Sigmoid colon (tissue), 7 donors: ENCODE data around the gene ARMCX4. TPM values are rescaled to one million over a fixed set of nuclear protein-coding genes. Genes with fewer than 3 reads are reported as not detected.

Experiments used
- DNase-seq: peaks from one replicate; pipeline ENCODE4 v3.0.0-alpha.2; 2019
- H3K27ac ChIP-seq, 4 donors: fragments of 200-600 bp; sonication (generic); one replicate each; pipeline ENCODE4 v1.5.1; 2016 to 2019; ENCODE audit warnings: mild to moderate bottlenecking in 1 of 4
- H3K27me3 ChIP-seq, 3 donors: fragments of 200-600 bp; sonication (generic); one replicate each; pipeline ENCODE4 v1.5.1; 2019; ENCODE audit warnings: mild to moderate bottlenecking in 1 of 3
- H3K36me3 ChIP-seq, 4 donors: fragments of 200-600 bp; sonication (generic); one replicate each; pipeline ENCODE4 v1.5.1; 2016 to 2019
- H3K4me1 ChIP-seq, 4 donors: fragments of 200-600 bp; sonication (generic); one replicate each; pipeline ENCODE4 v1.5.1; 2017 to 2019
- H3K4me3 ChIP-seq, 4 donors: fragments of 200-600 bp; sonication (generic); one replicate each; pipeline ENCODE4 v1.5.1; 2017 to 2019; ENCODE audit warnings: mild to moderate bottlenecking in 2 of 4, moderate library complexity in 1 of 4
- H3K9me3 ChIP-seq, 4 donors: fragments of 200-600 bp in 3 of 4; sonication (generic) in 3 of 4; one replicate each; pipeline versions ENCODE4 v1.5.1 to v1.6.1; 2013 to 2019
- EP300 ChIP-seq, 4 donors: sonication (generic); formaldehyde crosslinking; IDR thresholded peaks; one replicate each; pipeline ENCODE4 v1.6.1; 2017; ENCODE audit warnings: antibody characterized with exemption in 4 of 4
- POLR2A ChIP-seq, 2 donors: fragments of 450-650 bp; IDR thresholded peaks; one replicate each; pipeline ENCODE4 v1.6.1; 2016; ENCODE audit warnings: antibody characterized with exemption in 2 of 2, mild to moderate bottlenecking in 2 of 2, moderate library complexity in 2 of 2
- POLR2AphosphoS5 ChIP-seq, 4 donors: sonication (generic); formaldehyde crosslinking; IDR thresholded peaks; one replicate each; pipeline ENCODE4 v1.6.1; 2017; ENCODE audit warnings: antibody characterized with exemption in 4 of 4
- WGBS, 2 donors: extraction: QIAGEN DNeasy Blood & Tissue Kit; methylation state at CpG; one replicate each; pipeline ENCODE4 v1.1.7; 2013; 5-methylcytosine and 5-hydroxymethylcytosine counted together
- intact Hi-C: fragments of 100-400 bp; cut with DNase I; formaldehyde crosslinking; loops from one replicate; pipeline ENCODE4 v1.15.1; 2023
- polyA plus RNA-seq, 3 donors: library from polyadenylated mRNA; stranded (reverse); fragments of 200-250 nt; gene quantifications; one replicate each; pipeline ENCODE4 v1.2.3, GENCODE V29; 2013
- total RNA-seq, 4 donors: library from RNA; depleted of rRNA; stranded (reverse); fragments of >200 nt; gene quantifications; one replicate each; pipeline ENCODE4 v1.1.0, GENCODE V29; 2016
- TF ChIP-seq, protein P1 (sequence below), 4 experiments: fragments of 450-650 bp in 3 of 4; fragments of 200-600 bp in 1 of 4; IDR thresholded peaks; one replicate each; pipeline ENCODE4 v1.5.1; 2016 to 2019; ENCODE audit warnings: antibody characterized with exemption in 4 of 4, mild to moderate bottlenecking in 3 of 4, moderate library complexity in 2 of 4
- donor health status: healthy with polysubstance abuse.
- donor health status: Bipolar disorder and iron deficiency.
- donor health status: healthy.

The ARMCX4 gene
- total and polyA plus RNA-seq, 7 donors, result 3.2 to 26.3 (median 9.5) TPM

DNA sequence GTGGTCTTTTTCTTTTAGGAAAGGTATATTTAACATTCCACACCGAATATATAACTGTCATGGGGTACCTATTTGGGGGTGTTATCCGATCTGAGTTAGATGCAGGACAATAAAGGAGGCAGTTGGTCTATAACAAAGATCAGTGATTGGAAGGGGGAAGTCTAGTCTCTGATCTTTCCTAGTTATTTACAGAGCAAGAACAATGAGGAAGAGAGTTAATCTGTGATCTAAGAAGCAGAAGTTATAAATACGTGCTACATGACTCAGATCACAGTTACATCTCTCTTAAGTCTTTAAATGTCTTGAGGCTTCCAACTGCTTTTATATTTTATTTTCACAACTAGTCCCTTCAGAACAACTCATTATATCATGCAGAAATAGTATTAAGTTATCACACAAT lies 33.2 kb upstream of the ARMCX4 start:
- DNase-seq, result no peak
- Histone ChIP-seq H3K4me1 (peaks cover 0 to 7% (median 0%) of the 10 kb centered on the region in 4 donors), H3K4me3 (no peak overlapping the region), H3K27me3 (no peaks in the 10 kb centered on the region), H3K36me3 (peaks cover 0 to 5% (median 0%) of the 10 kb centered on the region in 4 donors), H3K27ac (no peak overlapping the region), H3K9me3 (no peaks in the 10 kb centered on the region)
- TF ChIP-seq POLR2A (IDR thresholded peaks at IDR 0.05) (no peak), POLR2AphosphoS5 (IDR thresholded peaks at IDR 0.05) (no peak), EP300 (IDR thresholded peaks at IDR 0.05) (no peak)
- TF ChIP-seq, protein P1, sequence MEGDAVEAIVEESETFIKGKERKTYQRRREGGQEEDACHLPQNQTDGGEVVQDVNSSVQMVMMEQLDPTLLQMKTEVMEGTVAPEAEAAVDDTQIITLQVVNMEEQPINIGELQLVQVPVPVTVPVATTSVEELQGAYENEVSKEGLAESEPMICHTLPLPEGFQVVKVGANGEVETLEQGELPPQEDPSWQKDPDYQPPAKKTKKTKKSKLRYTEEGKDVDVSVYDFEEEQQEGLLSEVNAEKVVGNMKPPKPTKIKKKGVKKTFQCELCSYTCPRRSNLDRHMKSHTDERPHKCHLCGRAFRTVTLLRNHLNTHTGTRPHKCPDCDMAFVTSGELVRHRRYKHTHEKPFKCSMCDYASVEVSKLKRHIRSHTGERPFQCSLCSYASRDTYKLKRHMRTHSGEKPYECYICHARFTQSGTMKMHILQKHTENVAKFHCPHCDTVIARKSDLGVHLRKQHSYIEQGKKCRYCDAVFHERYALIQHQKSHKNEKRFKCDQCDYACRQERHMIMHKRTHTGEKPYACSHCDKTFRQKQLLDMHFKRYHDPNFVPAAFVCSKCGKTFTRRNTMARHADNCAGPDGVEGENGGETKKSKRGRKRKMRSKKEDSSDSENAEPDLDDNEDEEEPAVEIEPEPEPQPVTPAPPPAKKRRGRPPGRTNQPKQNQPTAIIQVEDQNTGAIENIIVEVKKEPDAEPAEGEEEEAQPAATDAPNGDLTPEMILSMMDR (IDR thresholded peaks at IDR 0.05), result no peak
- intact Hi-C loops, result no loop called here
- WGBS, 2 donors, result 17 to 56% methylated on average over 3 of the region's 3 CpGs

- Histone ChIP-seq H3K4me1 (no peaks in the 10 kb centered on the region), H3K27me3 (no peaks in the 10 kb centered on the region), H3K36me3 (peaks cover 0 to 6% (median 0%) of the 10 kb centered on the region in 4 donors), H3K27ac (no peak overlapping the region), H3K9me3 (no peaks in the 10 kb centered on the region), H3K4me3 (no peak overlapping the region)
- WGBS, 2 donors, result 80 to 92% methylated on average over 1 of the region's 1 CpG
- TF ChIP-seq POLR2AphosphoS5 (IDR thresholded peaks at IDR 0.05), result no peak
- TF ChIP-seq POLR2A (IDR thresholded peaks at IDR 0.05), result no peak
- TF ChIP-seq, protein P1 (IDR thresholded peaks at IDR 0.05), result no peak
- TF ChIP-seq EP300 (IDR thresholded peaks at IDR 0.05), result no peak
- DNase-seq, result no peak
- intact Hi-C loops, result no loop called here
These were observed 24.6 kb upstream of the ARMCX4 start for GRCh38 chrX:101460669-101461068.

DNA sequence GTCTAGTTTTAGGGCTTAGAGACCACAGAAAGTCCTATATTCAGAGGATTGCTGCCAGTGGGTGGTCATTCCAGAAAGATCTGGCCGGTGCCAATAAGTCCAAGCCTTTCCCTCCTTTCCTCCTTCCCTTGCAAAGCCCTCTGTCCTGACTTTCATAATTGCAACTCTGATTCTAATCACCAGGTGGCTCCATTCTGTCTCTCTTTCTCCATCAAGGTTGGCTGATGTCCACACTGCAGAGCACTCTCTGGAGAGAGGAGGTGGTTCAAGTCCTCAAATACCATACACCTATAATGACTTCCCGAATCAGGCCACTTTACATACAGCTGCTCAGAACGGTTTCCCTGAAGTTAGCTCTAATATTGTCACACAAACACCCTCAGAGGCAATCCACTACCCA lies 22.4 kb upstream of the ARMCX4 start:
- H3K9me3 ChIP-seq, result no peaks in the 10 kb centered on the region
- WGBS, 2 donors, result 50 to 62% methylated on average over 3 of the region's 3 CpGs
- no peak for DNase-seq
- no peak overlapping the region for H3K4me3 ChIP-seq
- no peak for TF ChIP-seq POLR2AphosphoS5 (IDR thresholded peaks at IDR 0.05)
- TF ChIP-seq EP300 (IDR thresholded peaks at IDR 0.05), result no peak
- TF ChIP-seq POLR2A (IDR thresholded peaks at IDR 0.05), result no peak
- TF ChIP-seq, protein P1 (IDR thresholded peaks at IDR 0.05), result no peak
- no peaks in the 10 kb centered on the region for H3K4me1 ChIP-seq
- H3K36me3 ChIP-seq, result peaks cover 0 to 4% (median 0%) of the 10 kb centered on the region in 4 donors
- H3K27ac ChIP-seq, result no peak overlapping the region
- H3K27me3 ChIP-seq, result no peaks in the 10 kb centered on the region
- intact Hi-C loops, result no loop called here

- intact Hi-C loops, result no loop called here
- no peak for DNase-seq
- H3K27ac ChIP-seq, result no peak overlapping the region
- no peaks in the 10 kb centered on the region for H3K27me3 ChIP-seq
- H3K9me3 ChIP-seq, result no peaks in the 10 kb centered on the region
- H3K4me3 ChIP-seq, result no peak overlapping the region
- no peak for TF ChIP-seq POLR2AphosphoS5 (IDR thresholded peaks at IDR 0.05)
- no peak for TF ChIP-seq EP300 (IDR thresholded peaks at IDR 0.05)
- TF ChIP-seq, protein P1 (IDR thresholded peaks at IDR 0.05), result no peak
- no peak for TF ChIP-seq POLR2A (IDR thresholded peaks at IDR 0.05)
- H3K36me3 ChIP-seq, result no peaks in the 10 kb centered on the region
- H3K4me1 ChIP-seq, result no peaks in the 10 kb centered on the region
- 87 to 88% methylated on average over 2 of the region's 2 CpGs for WGBS, 2 donors
These were observed 6.9 kb upstream of the ARMCX4 start for GRCh38 chrX:101478366-101478765.

GRCh38 chrX:101482296-101482695 lies 3.0 kb upstream of the ARMCX4 start:
- Histone ChIP-seq H3K4me3 (no peak overlapping the region), H3K36me3 (no peaks in the 10 kb centered on the region), H3K9me3 (no peaks in the 10 kb centered on the region), H3K27ac (no peak overlapping the region), H3K27me3 (peaks cover 0 to 2% (median 0%) of the 10 kb centered on the region in 3 donors), H3K4me1 (no peaks in the 10 kb centered on the region)
- TF ChIP-seq POLR2A (IDR thresholded peaks at IDR 0.05), result no peak
- TF ChIP-seq POLR2AphosphoS5 (IDR thresholded peaks at IDR 0.05), result no peak
- TF ChIP-seq, protein P1 (IDR thresholded peaks at IDR 0.05), result no peak
- TF ChIP-seq EP300 (IDR thresholded peaks at IDR 0.05), result no peak
- intact Hi-C loops, result no loop called here
- WGBS, 2 donors, result 90 to 91% methylated on average over 4 of the region's 4 CpGs
- no peak for DNase-seq
